GM18526 (cell line): ENCODE data around the gene TMEM217.

Experiments
- POLR2A ChIP-seq: IDR thresholded peaks from 3 replicates; pipeline ENCODE4 v1.6.1; 2011; ENCODE audit not compliant: insufficient read length; ENCODE audit errors: extremely low read depth

The TMEM217 gene

GRCh38 chr6:37182736-37183590 is 75.0 kb downstream of the TMEM217 start:
- no peak for TF ChIP-seq POLR2A

GRCh38 chr6:37180075-37180474 is 77.9 kb downstream of the TMEM217 start:
- TF ChIP-seq POLR2A: no peak

- no peak for TF ChIP-seq POLR2A
Measured at GRCh38 chr6:37177935-37178517, 79.9 kb downstream of the TMEM217 start.

GRCh38 chr6:37177077-37177934 is 80.6 kb downstream of the TMEM217 start:
- no peak for TF ChIP-seq POLR2A

DNA sequence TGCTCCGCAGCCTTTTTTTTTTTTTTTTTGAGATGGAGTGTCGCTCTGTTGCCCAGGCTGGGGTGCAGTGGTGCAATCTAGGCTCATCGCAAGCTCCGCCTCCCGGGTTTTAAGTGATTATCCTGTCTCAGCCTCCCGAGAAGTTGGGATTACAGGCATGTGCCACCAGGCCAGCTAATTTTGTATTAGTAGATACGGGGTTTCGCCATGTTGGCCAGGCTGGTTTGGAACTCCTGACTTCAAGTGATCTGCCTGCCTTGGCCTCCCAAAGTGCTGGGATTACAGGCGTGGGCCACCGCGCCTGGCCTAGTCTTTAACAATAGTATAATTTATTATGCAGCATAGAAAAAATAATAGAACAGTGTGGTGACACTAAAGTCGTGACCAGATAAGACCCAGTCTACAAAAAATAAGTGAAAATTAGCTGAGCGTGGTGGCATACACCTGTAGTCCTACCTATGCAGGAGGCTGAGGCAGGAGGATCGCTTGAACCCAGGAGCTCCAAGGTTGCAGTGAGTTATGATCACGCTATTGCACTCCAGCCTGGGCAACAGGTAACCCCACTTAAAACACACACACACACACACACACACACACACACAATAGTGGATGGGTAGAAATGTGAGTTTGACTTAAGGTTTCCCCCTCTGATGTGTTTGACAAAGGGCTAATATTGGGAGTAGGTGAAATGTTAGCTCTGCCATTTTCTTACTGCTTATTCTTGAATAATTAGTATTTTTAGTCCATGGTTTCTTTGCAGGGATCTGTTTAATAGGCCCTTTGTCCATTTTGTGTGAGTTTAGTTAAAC is 81.5 kb downstream of the TMEM217 start:
- no peak for TF ChIP-seq POLR2A

GRCh38 chr6:37175332-37176267 is 82.3 kb downstream of the TMEM217 start:
- no peak for TF ChIP-seq POLR2A

- TF ChIP-seq POLR2A: no peak
Measured at GRCh38 chr6:37174515-37175331, 83.2 kb downstream of the TMEM217 start.

DNA sequence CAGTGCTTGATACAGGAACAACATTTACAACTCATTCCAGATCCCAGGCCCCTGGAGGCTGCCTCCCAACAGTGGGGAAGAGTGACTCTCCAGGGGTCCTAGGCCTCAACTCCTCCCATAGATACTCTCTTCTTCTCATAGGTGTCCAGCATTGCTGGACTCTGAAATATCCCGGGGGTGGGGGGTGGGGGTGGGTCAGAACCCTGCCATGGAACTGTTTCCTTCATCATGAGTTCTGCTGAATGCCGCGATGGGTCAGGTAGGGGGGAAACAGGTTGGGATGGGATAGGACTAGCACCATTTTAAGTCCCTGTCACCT is 83.8 kb downstream of the TMEM217 start:
- TF ChIP-seq POLR2A: no peak

DNA sequence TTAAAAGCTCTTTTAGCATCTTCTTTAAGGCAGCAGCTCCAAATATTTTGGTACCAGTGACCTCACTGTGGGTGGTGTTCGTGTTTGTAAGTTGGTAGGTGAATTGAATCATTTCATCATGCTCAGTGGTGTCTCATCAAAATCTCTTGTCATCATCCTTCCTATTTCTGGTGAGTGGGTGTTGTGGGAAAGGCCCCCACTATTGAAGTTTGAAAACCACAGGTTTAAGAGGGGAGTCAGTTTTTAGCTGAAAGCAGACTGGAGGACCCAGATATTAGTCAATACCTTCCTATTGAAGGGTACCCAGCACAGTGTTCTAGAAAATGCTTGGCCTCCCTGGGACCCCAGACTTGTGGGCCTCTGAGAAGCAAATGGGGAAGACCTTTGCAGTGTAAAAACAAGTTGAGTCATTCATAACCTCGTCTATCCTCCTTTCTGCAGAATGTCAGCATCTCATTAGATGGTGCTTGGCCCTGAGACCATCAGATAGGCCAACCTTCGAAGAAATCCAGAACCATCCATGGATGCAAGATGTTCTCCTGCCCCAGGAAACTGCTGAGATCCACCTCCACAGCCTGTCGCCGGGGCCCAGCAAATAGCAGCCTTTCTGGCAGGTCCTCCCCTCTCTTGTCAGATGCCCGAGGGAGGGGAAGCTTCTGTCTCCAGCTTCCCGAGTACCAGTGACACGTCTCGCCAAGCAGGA is 84.3 kb downstream of the TMEM217 start:
- TF ChIP-seq POLR2A: no peak

DNA sequence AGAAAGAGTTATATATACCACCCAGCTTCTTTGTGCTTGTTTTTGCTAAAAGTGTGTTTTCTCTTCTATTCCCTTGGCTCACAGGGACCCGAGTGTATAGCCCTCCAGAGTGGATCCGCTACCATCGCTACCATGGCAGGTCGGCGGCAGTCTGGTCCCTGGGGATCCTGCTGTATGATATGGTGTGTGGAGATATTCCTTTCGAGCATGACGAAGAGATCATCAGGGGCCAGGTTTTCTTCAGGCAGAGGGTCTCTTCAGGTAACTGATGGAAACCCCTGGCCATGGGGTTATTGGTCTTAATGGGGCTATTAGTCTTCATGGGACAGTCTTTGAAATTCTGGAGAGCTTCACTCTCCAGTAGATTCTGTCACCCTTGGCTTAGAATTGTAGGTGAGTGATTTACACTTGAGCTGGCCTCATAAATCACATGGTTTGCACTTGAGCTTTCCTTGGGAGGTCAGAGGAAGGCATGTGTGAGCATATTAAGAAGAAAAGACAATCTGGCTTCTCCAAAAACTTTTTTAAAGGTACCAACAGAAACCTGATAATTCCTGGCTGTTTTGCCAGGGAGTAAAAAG is 84.9 kb downstream of the TMEM217 start:
- no peak for TF ChIP-seq POLR2A

GRCh38 chr6:37171970-37172812 is 85.8 kb downstream of the TMEM217 start:
- TF ChIP-seq POLR2A: no peak

GRCh38 chr6:37171201-37171969 is 86.6 kb downstream of the TMEM217 start:
- TF ChIP-seq POLR2A: no peak
